ENCODE measurements around the gene MCAT.
"Not testable (repeated sequence)": the region's sequence is repeated elsewhere in the genome, so short reads cannot be mapped to it uniquely, and the experiment has no call there.

MCAT gene

GRCh38 chr22:43152357-43153071 is 9.3 kb upstream of the MCAT start:
- DNase-seq: peak; percentile 62

DNA sequence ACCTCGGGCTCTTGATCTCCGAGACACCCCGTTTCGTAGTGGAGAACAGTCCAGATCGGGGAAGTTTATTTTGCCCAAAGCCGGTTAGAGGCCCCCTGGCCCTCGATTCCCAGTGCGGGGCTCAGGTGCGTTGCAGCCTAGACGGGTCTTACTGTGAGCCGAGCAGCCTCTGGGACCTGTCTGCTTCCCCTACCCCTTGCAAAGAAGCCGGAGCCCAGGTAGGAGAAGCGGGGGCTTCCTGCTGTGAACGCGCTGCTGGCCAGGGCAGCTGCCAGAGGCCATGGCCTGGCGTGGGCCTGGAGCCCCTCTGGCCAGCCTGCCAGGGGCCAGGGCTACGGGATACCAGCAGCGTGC is 8.8 kb upstream of the MCAT start:
- DNase-seq: no peak

GRCh38 chr22:43151251-43152002 is 8.2 kb upstream of the MCAT start, which contains the start of gene TSPO:
TSPO (plus strand) TSS chr22:43151559; CDS start chr22:43159239, 7,680 bp downstream.
- peak; percentile 73 for DNase-seq

DNA sequence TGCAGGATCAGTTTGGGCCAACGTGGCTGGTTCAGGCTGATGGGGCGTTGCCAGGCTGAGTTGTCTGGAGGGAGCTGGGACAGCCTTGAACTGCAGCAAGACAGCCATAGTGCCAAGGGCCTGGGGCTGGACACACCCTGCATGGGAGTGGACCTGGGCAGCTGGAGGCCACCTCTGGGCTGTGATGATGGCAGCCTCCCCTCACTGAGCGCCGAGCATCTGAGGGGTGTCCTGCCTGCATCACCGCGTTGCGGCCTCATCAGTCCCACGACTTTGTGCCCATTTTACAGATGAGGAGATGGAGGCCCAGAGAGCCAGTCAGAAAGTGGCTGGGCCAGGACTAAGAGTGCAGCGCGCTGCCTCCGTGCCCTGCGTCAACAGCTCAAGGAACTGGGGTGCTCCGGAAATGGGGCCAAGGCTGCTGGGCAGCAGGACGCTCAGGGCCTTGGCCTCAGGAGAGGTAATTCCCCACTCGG is 7.6 kb upstream of the MCAT start:
- DNase-seq: no peak

GRCh38 chr22:43148581-43148980 is 5.4 kb upstream of the MCAT start:
- peak; percentile 34 for DNase-seq

DNA sequence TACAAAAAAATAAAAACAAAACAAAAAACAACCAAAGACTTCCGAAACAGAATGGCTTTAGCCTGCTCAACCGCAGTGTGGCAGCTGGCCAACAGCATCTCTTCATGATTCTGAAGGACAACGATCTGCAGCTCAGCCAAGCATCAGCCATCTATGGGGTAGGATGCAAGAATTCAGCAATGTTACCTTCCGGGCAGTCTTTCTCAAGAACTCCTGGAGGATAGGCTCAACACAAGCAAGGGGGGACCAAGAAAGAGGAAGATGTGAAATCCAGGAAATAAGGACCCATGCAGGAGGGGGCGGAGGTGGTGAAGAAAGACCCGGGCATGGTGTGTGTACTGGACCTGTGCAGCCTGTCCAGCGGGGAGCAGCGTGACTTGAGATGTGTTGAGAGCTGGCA is 4.6 kb upstream of the MCAT start:
- DNase-seq: peak; percentile 59

GRCh38 chr22:43146332-43146731 is 3.1 kb upstream of the MCAT start:
- DNase-seq: peak; percentile 66

DNA sequence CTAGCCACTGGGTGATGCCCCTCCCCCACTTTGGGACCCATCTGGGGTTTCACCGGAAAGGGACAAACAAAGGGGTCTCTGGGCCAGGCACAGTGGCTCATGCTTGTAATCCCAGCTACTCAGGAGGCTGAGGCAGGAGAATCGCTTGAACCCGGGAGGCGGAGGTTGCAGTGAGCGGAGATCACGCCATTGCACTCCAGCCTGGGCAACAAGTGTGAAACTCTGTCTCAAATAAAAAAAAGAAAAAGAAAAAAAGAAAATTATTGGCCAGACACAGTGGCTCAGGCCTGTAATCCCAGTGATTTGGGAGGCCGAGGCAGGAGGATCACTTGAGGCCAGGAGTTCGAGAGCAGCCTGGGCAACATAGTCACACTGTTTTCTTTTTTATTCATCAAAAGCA is 2.2 kb upstream of the MCAT start:
- not testable (repeated sequence) for DNase-seq

- DNase-seq: no peak
Measured at GRCh38 chr22:43144949-43145348, 1.8 kb upstream of the MCAT start.

DNA sequence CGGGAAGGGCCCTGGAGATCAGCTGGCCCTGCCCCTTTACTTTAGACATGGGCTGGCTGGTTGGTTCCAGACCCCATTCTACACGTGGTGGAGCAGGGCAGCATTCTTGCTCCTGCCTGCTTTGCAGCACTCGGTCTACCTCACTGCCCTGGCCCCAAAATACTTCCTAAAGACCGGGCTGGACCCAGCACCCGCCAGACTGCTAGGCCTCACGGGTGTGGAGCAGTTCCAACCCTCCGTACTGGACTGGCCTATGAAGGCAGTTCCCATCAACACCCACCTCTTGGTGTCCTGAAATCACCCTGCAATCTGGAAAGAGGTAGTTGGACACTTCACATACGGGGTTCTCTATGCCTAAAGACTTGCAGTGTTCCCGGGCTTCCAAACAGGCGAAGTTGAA is 6.4 kb downstream of the MCAT start:
- no peak for DNase-seq

- DNase-seq: peak; percentile 53
Measured at GRCh38 chr22:43136255-43136654, 6.9 kb downstream of the MCAT start.

DNA sequence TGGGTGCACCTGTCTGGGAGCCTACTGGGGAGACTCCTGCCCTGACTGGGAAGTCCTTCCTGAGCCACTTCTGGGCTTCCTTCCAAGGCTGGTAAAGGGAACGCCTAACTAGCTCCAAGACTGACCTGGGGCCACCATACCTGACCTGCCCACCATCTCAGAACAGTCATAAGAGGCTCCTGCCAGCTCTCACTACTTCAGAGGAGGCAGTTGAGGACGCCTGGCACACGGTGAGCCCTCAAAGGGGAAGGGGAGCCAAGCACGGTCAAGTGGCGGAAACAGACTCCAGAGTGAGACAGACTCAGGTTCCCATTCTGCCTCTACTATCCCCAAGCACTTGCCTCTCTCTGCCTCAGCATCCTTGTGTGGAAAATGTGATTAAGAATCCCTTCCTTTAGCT is 7.6 kb downstream of the MCAT start:
- DNase-seq: no peak

- DNase-seq: no peak
Measured at GRCh38 chr22:43134553-43134952, 8.6 kb downstream of the MCAT start.

DNA sequence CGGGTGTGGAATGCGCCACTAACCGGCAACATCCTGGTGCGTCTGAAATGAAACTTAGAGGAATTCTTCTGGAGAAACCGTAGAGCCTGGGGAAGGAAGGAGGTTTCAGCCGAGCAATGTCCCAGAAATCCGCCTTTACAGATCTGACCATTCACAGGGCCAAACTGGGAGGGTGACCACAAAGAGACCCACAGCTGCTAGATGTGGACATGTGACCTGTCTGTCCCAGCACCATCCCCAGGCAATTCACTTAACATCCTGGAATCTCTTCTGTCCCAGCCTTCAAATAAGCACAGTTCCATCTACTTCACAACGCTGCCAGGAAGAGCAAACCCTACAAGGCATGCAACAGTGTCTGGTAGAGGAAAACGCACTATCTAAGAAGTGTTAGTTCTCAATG is 9.8 kb downstream of the MCAT start:
- DNase-seq: no peak

- DNase-seq: no peak
Measured at GRCh38 chr22:43131773-43132501, 11.3 kb downstream of the MCAT start.

GRCh38 chr22:43129426-43130425 is 13.5 kb downstream of the MCAT start:
- peak; percentile 55 for DNase-seq

GRCh38 chr22:43128928-43129424 is 14.2 kb downstream of the MCAT start:
- no peak for DNase-seq

GRCh38 chr22:43128116-43128515 is 15.1 kb downstream of the MCAT start:
- DNase-seq: no peak

DNA sequence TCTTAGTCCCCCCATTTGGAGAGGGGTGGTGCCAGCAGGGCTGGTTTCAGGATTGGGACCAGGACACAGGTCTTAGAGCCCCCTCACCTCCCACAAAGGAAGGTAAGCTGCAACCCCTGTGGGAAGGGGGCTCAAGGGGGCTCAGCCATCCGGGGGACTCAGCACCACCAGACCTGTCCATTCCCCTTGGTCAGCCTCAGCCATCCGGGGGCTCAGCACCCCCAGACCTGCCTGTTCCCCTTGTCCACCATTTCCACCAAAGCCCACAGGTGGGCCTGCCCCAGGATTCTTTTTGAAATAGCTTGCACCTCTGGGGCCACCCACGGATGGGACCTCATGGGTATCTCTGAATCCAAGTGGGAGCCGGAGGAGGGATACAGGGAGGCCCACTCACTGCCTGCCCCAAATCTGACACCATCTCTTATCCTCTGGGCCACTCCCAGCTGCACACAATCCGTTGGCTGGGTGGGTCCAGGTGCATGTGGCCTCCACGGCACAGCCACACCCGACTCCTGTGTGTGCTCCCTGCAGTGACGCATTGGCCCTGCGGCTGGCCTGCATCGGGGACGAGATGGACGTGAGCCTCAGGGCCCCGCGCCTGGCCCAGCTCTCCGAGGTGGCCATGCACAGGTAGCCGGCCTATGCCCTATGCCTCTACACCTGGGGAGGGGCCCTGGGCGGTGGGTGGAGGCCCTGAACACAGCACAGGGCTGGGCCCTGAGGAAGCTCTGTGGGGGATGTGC is 15.9 kb downstream of the MCAT start:
- no peak for DNase-seq

DNA sequence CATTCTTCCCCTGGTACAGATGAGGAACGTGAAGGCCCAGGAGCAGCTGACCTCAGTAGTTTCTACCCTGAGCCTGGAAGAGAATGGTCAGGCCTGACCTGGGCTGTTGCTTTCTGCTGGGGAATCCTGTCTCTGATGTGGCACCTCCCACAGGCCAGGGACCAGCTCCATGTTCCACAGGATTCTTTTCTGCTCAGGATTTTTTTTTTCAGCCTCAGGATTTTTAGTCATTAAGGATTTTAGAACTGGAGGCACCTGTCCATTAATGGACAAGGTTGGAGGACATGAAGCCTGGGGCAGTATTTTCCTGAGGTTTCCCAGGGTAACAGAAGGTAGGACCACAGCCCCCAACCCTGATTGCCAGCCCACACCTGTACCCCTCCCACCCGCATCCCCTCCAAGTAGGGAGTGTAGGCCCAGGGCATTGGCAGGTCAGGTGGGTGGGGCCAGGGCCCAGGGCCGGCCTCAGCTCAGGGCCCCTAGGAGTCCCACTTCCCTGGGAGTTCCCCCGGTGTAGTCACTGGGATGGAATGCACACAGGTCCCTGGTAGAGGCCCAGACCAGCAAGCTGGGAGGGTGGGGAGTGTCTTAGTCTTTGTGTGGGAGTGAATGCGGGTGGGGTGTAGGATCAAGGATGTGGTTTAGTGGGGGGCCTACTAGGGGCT is 16.6 kb downstream of the MCAT start:
- DNase-seq: no peak

DNA sequence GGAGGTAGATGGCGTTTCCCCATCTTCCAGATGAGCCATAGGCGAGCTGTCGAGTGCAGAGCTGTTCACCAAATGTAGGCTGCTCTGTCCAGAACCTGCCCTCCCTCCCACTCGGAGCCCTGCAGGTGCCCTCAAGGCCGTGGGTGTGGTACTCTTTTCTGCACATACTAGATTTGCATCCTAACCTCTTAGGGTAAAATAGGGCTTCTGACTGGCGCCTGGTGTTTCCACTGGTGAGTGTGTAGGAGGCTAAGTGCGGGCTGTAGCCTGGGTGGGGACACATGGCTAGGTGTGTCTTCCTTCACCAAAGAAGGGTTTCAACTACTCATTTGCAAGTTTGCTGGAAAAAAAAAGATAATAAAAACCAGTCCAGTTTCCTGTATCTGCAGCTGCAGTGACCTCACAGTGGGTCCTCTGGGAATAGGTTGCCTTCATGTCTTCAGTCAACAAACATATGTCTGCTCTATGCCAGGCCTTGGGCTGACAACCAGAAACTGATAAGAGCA is 24.2 kb downstream of the MCAT start:
- DNase-seq: no peak
